Measurements from ENCODE around the gene USP25.

DNA sequence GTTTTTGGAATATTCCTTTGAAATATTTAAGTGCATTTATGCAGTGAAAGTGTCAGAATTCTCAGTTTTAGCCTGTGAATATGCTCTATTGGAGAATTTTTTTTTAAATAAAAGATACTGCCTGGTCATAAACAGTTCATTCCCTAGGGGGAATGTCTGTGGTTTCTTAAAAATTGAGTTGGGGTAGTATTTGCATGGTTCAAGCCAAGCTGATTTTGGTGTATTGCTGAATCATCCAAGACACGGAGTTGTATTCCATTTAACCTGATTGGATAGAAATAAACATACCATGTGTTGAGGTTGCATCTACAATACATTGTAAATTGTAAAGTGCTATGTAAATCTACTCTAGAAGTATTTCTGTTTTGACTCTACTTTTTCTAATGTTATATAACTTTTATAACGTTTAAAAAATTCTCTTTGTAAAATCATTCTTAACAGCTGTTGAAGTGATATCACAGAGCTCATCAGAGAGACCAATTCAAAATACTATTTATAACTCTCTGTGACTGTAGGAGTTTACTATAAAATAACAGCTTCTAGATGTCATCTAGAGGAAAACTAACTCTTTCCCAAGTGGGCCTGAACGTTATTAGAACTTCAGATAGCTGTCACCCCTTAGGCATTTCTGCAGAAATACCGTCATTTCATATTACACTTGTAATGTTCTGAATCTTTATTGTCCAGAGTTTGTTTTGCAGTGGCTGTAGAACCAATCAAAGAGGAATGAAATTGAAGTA lies 199.1 kb downstream of the USP25 start:
- TF ChIP-seq, protein P1, sequence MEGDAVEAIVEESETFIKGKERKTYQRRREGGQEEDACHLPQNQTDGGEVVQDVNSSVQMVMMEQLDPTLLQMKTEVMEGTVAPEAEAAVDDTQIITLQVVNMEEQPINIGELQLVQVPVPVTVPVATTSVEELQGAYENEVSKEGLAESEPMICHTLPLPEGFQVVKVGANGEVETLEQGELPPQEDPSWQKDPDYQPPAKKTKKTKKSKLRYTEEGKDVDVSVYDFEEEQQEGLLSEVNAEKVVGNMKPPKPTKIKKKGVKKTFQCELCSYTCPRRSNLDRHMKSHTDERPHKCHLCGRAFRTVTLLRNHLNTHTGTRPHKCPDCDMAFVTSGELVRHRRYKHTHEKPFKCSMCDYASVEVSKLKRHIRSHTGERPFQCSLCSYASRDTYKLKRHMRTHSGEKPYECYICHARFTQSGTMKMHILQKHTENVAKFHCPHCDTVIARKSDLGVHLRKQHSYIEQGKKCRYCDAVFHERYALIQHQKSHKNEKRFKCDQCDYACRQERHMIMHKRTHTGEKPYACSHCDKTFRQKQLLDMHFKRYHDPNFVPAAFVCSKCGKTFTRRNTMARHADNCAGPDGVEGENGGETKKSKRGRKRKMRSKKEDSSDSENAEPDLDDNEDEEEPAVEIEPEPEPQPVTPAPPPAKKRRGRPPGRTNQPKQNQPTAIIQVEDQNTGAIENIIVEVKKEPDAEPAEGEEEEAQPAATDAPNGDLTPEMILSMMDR (IDR thresholded peaks at IDR 0.05) = no peak
- TF ChIP-seq POLR2A (IDR thresholded peaks at IDR 0.05) = no peak
